IPS-18c (cell line): ENCODE data around the gene SLAIN2.
"Not testable (repeated sequence)": the region's sequence is repeated elsewhere in the genome, so short reads cannot be mapped to it uniquely, and the experiment has no call there.

Experiments
- H3K4me3 ChIP-seq: 2 replicates; pipeline ENCODE4 v1.7.0; 2013; ENCODE audit warnings: low read depth, mild to moderate bottlenecking, low read length, moderate library complexity; ENCODE audit not compliant: insufficient read depth
- H3K9me3 ChIP-seq: one replicate; pipeline ENCODE4 v1.6.1; 2013; ENCODE audit warnings: mild to moderate bottlenecking, low read length, moderate library complexity; ENCODE audit not compliant: control insufficient read depth, insufficient read depth

The SLAIN2 gene

GRCh38 chr4:48400416-48400815 is 59.1 kb downstream of the SLAIN2 start:
- H3K9me3 ChIP-seq = no peaks in the 10 kb centered on the region
- H3K4me3 ChIP-seq = no peak overlapping the region

GRCh38 chr4:48403358-48403757 is 62.0 kb downstream of the SLAIN2 start:
- H3K4me3 ChIP-seq = no peak overlapping the region
- no peaks in the 10 kb centered on the region for H3K9me3 ChIP-seq

DNA sequence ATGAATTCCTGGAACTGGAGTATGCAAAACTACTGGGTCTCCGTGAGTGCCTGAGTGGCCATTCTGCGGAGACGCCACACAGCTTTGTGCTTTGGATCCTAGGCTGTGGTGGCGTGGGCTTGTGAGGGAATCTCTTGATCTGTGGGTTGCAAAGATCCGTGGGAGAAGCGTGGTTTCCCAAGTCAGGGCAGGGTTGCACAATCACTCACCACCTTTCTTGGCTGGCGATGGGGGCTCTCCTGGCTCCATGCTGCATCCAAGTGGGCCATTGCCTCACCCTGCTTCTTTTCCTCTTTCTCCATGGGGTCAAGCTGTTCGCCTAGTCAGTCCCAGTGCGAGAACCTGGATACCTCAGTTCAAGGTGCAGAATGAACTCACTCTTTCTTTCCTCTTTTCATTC is 62.5 kb downstream of the SLAIN2 start:
- H3K9me3 ChIP-seq = no peaks in the 10 kb centered on the region
- H3K4me3 ChIP-seq = no peak overlapping the region

- Histone ChIP-seq H3K9me3 (no peaks in the 10 kb centered on the region), H3K4me3 (no peak overlapping the region)
Observed at GRCh38 chr4:48405924-48406323, 64.6 kb downstream of the SLAIN2 start.

DNA sequence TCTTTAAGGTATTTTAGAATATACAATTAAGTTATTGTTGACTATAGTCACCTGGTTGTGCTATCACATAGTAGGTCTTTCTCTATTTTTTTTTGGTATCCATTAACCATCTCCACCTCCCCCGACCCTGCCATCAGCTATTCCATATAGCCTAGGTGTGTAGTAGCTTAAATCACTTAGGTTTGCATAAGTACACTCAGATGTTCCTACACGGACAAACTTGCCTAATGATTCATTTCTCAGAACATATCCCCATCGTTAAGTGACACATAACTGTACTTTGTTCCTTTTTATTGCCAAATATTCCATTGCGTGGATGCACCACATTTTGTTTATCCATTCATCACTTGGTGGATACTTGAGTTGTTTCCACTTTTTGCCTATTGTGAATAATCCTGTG is 67.9 kb downstream of the SLAIN2 start:
- no peak overlapping the region for H3K4me3 ChIP-seq
- no peaks in the 10 kb centered on the region for H3K9me3 ChIP-seq

DNA sequence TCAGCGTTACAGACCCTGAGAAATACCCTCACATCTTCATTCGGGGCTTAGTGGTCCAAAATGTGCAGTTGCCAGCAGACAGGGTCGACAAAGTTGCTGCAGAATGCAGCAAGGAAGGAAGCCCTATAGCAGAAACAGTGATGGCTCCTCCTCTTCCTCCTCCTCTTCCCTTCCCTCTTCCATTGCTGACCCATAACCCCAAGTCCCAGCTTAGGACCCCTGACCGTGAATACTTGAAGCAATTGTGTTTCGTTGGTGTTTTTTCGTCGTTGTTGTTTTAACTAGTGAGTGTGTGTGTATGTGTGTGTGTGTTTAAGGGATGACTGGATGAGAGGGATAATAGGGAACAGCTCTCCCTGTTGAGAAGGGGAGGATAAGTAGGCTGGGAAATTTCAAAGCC is 69.5 kb downstream of the SLAIN2 start:
- H3K4me3 ChIP-seq = no peak overlapping the region

GRCh38 chr4:48420144-48420543 is 78.8 kb downstream of the SLAIN2 start:
- Histone ChIP-seq H3K4me3 (peak overlapping the region; percentile 9; the same call in 1 of the 2 replicates), H3K9me3 (no peaks in the 10 kb centered on the region)

More for the DNA sequence above, 69.5 kb downstream of the SLAIN2 start:
- no peaks in the 10 kb centered on the region for H3K9me3 ChIP-seq

DNA sequence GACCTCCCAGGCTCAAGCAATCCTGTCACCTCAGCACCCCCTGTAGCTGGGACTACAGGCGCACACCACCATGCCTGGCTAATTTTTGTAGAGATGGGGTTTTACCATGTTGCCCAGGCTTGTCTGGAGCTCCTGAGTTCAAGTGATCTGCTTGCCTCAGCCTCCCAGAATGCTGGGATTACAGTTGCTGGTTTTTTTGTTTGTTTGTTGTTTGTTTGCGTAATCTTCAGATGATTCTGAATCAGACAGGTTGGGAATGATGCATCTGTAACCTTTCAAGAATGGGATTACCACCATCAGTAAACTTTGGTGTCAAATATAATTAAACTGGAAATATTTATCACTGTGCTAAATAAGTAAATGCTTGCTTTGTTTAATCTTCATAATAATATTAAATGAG is 79.8 kb downstream of the SLAIN2 start:
- no peaks in the 10 kb centered on the region for H3K9me3 ChIP-seq
- H3K4me3 ChIP-seq = no peak overlapping the region

DNA sequence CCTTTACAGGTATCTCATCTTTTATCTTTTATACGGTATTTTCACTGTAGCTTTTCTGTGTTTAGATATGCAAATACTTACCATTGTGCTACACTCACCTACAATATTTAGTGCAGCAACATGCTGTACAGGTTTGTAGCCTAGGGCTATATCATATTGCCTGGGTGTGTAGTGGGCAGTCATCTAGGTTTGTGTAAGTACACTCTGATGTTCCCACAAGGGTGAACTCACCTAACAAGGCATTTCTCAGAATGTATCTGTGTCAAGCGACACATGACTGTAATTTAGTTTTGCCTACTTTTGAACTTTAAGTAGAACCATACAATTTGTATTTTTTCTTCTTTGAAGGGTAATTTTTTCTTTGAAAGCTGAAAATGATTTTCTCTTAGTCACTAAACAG is 87.6 kb downstream of the SLAIN2 start:
- Histone ChIP-seq H3K9me3 (no peaks in the 10 kb centered on the region), H3K4me3 (no peak overlapping the region)

DNA sequence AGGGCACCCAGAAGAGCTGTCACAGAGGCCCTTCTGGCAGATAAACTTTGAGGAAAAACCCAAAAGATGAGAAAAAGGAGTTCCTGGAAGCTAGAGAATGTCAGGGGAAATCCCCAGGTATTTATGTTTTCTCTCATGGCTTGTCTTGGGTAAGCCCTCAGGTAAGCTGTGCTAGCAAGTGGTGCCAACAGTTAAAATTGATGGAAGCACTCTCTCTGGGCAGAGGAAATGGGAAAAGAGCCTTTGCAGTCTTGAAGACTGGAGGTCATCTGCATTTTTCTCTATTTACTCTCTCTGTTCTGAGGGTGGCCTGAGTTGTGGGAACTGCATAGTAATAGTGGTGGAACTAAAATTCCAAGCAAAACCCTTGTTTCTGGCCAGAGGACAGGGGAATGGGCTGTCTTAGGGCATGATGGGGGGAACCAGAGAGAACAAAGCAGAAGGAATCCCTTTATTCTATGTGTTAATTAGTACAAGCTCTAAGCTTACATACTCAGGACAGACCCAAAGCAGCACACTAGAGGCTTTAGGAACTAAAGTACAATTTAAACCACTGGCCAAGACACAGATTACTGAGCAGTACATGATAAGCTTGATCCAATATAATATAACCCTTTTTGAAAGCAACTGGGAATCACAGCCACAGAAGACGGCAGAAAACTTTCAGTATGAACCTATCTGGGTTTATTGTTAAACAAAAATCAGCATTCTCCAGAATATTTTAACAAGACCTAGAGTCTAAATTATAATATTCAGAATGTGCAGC is 88.6 kb downstream of the SLAIN2 start:
- Histone ChIP-seq H3K9me3 (no peaks in the 10 kb centered on the region), H3K4me3 (no peak overlapping the region)

DNA sequence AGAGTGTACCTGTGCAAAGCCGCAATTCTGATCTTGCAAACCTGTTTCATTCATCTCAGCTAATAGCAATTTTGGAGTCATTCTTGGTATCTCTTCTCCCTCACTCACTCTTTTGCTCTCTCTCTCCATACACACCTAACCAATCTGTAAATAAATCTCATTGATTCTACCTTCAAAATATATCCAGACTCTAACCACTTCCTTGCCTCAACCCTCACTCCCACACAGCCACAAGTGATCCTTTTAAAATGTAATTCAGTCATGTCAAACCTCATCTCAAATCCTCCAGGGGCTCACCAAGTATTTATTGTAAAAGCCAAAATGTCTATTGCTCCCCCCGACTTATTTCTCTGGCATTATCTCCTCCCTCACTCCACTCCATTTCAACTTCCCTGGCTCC is 90.1 kb downstream of the SLAIN2 start:
- Histone ChIP-seq H3K4me3 (no peak overlapping the region), H3K9me3 (no peaks in the 10 kb centered on the region)

DNA sequence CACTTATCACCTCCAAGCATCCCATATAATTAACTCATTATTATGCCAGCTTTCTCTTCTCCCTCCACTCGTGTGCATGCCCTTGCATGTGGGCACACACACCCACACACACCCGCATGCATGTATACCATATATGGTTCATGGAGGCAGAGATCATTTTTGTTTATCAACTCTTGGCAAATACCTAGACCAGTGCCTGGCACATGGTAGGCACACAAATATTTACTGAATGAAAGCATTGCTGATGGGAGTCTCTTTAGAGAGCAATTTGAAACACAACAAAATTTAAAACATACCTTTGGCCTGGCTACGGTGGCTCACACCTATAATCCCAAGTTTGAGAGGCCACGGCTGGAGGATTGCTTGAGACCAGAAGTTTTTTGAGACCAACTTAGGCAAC is 90.7 kb downstream of the SLAIN2 start:
- Histone ChIP-seq H3K4me3 (no peak overlapping the region), H3K9me3 (no peaks in the 10 kb centered on the region)

GRCh38 chr4:48436318-48436717 is 95.0 kb downstream of the SLAIN2 start:
- no peaks in the 10 kb centered on the region for H3K9me3 ChIP-seq
- H3K4me3 ChIP-seq = no peak overlapping the region

DNA sequence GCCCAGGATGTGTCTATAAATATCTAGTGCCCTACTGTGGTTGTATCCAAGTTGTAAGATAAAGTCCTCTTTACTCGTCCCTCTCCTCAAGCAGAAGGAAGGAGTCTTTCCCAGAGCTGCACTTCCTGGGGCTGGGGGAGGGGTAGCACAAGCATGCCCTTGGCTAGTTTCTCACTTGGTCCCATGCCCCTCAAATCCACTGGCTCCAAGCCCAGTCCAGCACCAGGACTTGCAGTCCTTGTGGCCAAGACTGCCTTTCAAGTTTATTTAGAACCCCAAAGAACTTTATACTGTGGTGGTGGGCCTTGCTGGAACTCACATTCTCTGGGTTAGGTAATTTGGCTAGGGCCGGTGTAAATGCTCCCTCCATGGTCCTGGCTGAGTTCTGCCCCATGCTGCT is 98.7 kb downstream of the SLAIN2 start:
- no peaks in the 10 kb centered on the region for H3K9me3 ChIP-seq
- no peak overlapping the region for H3K4me3 ChIP-seq

- not testable (repeated sequence) for H3K4me3 ChIP-seq, H3K9me3 ChIP-seq
Observed at GRCh38 chr4:48440914-48441313, 99.6 kb downstream of the SLAIN2 start.

DNA sequence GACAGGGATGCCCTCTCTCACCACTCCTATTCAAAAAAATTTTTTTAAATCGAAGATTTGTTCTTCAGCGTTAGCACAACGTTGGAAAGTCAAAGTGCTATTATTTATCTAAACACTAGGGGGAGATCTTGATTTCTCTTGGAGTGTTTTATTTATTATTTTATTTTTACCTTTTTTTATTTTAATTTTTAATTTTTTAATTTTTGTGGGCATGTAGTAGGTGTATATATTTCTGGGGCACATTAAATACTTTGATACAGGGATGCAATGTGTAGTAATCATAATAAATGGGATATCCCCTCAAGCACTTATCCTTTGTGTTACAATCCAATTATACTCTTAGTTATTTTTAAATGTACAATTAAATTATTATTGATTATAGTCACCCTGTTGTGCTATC is 104.4 kb downstream of the SLAIN2 start:
- Histone ChIP-seq H3K4me3 (no peak overlapping the region), H3K9me3 (no peaks in the 10 kb centered on the region)

DNA sequence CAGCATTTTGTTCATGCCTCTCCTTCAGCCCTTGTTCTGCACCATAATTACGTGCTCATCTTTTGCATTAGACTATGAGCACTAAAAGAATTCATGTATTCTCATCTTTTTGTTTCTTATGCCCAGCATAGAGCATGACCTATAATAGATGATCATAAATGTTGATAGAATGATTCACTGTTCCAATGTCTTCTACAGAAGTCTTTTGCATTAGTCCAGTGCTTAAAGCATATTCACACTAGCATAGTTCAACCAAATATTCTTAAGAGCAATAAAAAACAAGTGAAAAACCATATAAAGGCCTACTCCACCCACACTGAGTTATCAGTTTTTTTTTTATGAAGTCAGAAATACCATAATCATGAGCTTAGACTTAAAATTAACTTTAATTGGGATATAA is 105.3 kb downstream of the SLAIN2 start:
- H3K9me3 ChIP-seq = no peaks in the 10 kb centered on the region

DNA sequence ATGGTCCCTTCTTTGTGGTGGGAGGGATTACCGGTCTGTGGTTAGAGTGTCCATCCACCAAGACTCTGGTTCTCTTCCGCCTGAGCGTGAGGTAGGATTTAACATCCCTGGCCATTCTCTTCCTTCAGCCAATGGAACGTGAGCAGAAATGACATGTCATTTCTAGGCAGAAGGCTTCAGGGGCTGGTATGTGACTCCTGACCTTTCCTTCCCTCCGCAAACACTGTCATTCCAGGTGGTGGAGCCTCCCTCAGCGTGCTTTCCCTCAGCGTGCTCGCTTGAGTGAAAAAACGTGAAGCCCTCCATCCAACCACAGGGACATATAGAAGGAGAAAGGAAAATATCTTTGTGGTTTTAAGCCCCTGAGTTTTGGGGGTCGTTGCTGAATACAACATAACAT is 107.8 kb downstream of the SLAIN2 start:
- H3K9me3 ChIP-seq = no peaks in the 10 kb centered on the region
- H3K4me3 ChIP-seq = no peak overlapping the region

More for the DNA sequence above, 105.3 kb downstream of the SLAIN2 start:
- H3K4me3 ChIP-seq = no peak overlapping the region

DNA sequence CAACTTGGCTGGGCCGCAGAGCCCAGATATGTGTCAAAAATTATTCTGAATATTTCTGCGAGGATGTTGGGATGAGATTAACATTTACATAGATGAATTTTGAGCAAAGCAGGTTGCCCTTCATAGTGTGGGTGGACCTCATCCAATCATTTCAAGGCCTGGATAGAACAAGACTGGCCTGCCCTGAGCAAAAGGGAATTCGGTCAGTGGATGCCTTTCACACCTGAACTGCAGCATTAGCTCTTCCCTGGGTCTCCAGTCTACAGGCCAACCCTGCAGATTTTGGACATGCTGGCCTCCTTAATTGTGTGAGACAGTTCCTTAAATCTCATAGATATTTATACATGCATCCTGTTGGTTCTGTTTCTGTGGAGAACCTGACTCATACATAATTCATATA is 109.4 kb downstream of the SLAIN2 start:
- Histone ChIP-seq H3K4me3 (no peak overlapping the region), H3K9me3 (no peaks in the 10 kb centered on the region)
